Endothelial cell of umbilical vein (primary cell): ENCODE measurements around the gene LITAF. TPM values are rescaled to one million over a fixed set of nuclear protein-coding genes. Genes with fewer than 3 reads are reported as not detected.
"Not testable (repeated sequence)": the region's sequence is repeated elsewhere in the genome, so short reads cannot be mapped to it uniquely, and the experiment has no call there.

Source experiments
- BruUV-seq: library from RNA; stranded (reverse); fragments of 400-500 nt; replicated peaks from 2 replicates; lab custom pipeline; 2021; lab: Mats Ljungman, UMichigan
- CTCF ChIA-PET: fragments of 300-600, 350-600 bp; sonication (Branson Sonifier 250); formaldehyde crosslinking; loops from one replicate; lab custom pipeline; 2021; ENCODE audit warnings: antibody characterized with exemption, inconsistent platforms; lab: Charles Lee
- POLR2A ChIA-PET: fragments of 300-600, 350-600 bp; sonication (Branson Sonifier 250); formaldehyde crosslinking; loops from one replicate; lab custom pipeline; 2021; ENCODE audit warnings: antibody characterized with exemption, inconsistent platforms; lab: Charles Lee
- DNase-seq: peaks from one replicate; pipeline ENCODE4 v3.0.0-alpha.2; 2011; ENCODE audit warnings: low read depth, low spot score
- FAIRE-seq: peaks from 2 replicates; lab custom pipeline; 2011; peaks lifted over from hg19 to GRCh38; lab: Jason Lieb, UNC
- H2AFZ ChIP-seq: 2 replicates; pipeline ENCODE4 v1.6.0; 2012; ENCODE audit warnings: low read depth, low read length, control low read depth, inconsistent platforms
- H3K27ac ChIP-seq: 2 replicates; pipeline ENCODE4 v1.5.1; 2011; ENCODE audit warnings: low read depth, mild to moderate bottlenecking, control low read depth, low read length, moderate library complexity; ENCODE audit not compliant: insufficient read depth
- H3K27me3 ChIP-seq, 2 experiments: 2 replicates each; pipeline versions ENCODE4 v1.6.0 to v1.6.1; 2011; ENCODE audit warnings: low read length in 2 of 2, mixed read lengths in 1 of 2; ENCODE audit not compliant: control insufficient read depth in 2 of 2, insufficient read depth in 2 of 2
- H3K36me3 ChIP-seq, 2 experiments: 2 replicates in 1 of 2; 3 replicates in 1 of 2; pipeline ENCODE4 v1.5.1; 2011; ENCODE audit warnings: low read length in 2 of 2, mild to moderate bottlenecking in 1 of 2, moderate library complexity in 1 of 2; ENCODE audit not compliant: control insufficient read depth in 2 of 2, insufficient read depth in 2 of 2; ENCODE audit errors: extremely low read depth in 1 of 2
- H3K4me1 ChIP-seq: 3 replicates; pipeline ENCODE4 v1.5.1; 2011; ENCODE audit warnings: mild to moderate bottlenecking, low read length; ENCODE audit not compliant: control insufficient read depth, insufficient read depth; ENCODE audit errors: extremely low read depth
- H3K4me2 ChIP-seq: 2 replicates; pipeline ENCODE4 v1.6.1; 2011; ENCODE audit warnings: low read length, control low read depth, mixed read lengths; ENCODE audit not compliant: insufficient read depth
- H3K4me3 ChIP-seq, 3 experiments: fragments of 200-600 bp in 1 of 3; sonication (generic), shearing (Covaris generic) in 1 of 3; replicated peaks in 1 of 3; 2 replicates each; pipeline ENCODE4 v1.5.1; 2011 to 2016; ENCODE audit warnings: control low read depth in 3 of 3, low read length in 3 of 3, mild to moderate bottlenecking in 2 of 3, inconsistent platforms in 1 of 3, low read depth in 1 of 3, moderate library complexity in 1 of 3; ENCODE audit not compliant: insufficient read depth in 1 of 3
- H3K79me2 ChIP-seq: 2 replicates; pipeline ENCODE4 v1.6.0; 2012; ENCODE audit warnings: low read length, inconsistent platforms; ENCODE audit not compliant: control insufficient read depth, insufficient read depth
- H3K9ac ChIP-seq: replicated peaks from 2 replicates; pipeline ENCODE3; 2011; ENCODE audit warnings: low read length, control low read depth; ENCODE audit not compliant: insufficient read depth; ENCODE audit errors: extremely low read depth
- H3K9me1 ChIP-seq: replicated peaks from 3 replicates; pipeline ENCODE4 v1.6.0; 2011; ENCODE audit warnings: mild to moderate bottlenecking, low read length; ENCODE audit not compliant: control insufficient read depth, insufficient read depth; ENCODE audit errors: extremely low read depth
- H3K9me3 ChIP-seq: replicated peaks from 2 replicates; pipeline ENCODE4 v1.5.1; 2012; ENCODE audit warnings: low read length, inconsistent platforms; ENCODE audit not compliant: control insufficient read depth, insufficient read depth
- H4K20me1 ChIP-seq: replicated peaks from 2 replicates; pipeline ENCODE3; 2011; ENCODE audit warnings: mild to moderate bottlenecking, low read length; ENCODE audit not compliant: control insufficient read depth, insufficient read depth; ENCODE audit errors: extremely low read depth
- CTCF ChIP-seq, 2 donors: IDR thresholded peaks; 1 replicate in 1 of 2; 2 replicates in 1 of 2; pipeline ENCODE4 v1.5.1; 2011; ENCODE audit warnings: low read length in 2 of 2, mild to moderate bottlenecking in 2 of 2, moderate library complexity in 2 of 2, control low read depth in 1 of 2, inconsistent platforms in 1 of 2, low read depth in 1 of 2; ENCODE audit not compliant: insufficient read depth in 1 of 2; ENCODE audit errors: extremely low read depth in 1 of 2
- FOS ChIP-seq: IDR thresholded peaks from 2 replicates; pipeline ENCODE4 v1.6.1; 2011; ENCODE audit warnings: mild to moderate bottlenecking, low read length, moderate library complexity, borderline replicate concordance; ENCODE audit not compliant: insufficient read depth
- dilution Hi-C: fragments of 300-500 bp; cut with MboI; formaldehyde crosslinking; loops from one replicate; pipeline ENCODE4 v1.15.0; 2019; ENCODE audit warnings: low sequenced_read_pairs; ENCODE audit not compliant: extremely low pct_ligation_motif_present
- intact Hi-C: fragments of 100-400 bp; cut with micrococcal nuclease; formaldehyde crosslinking; loops from one replicate; pipeline ENCODE4 v1.10.0; 2022
- polyA plus RNA-seq, 4 experiments: library from polyadenylated mRNA; depleted of rRNA in 3 of 4; stranded (reverse) in 3 of 4; unstranded in 1 of 4; fragments of >200 nt; gene quantifications; 2 replicates each; pipeline versions ENCODE4 v1.2.1 to v1.2.3, GENCODE V29; 2011 to 2012; ENCODE audit warnings: missing spikeins in 1 of 4
- total RNA-seq: library from RNA; stranded (reverse); gene quantifications from 2 replicates; pipeline ENCODE4 v1.2.3, GENCODE V29; 2021

The LITAF gene
- total and polyA plus RNA-seq, 2 donors (not counting 3 experiments of a cell fraction or from before 2014, with no cell fraction given), result 15.2 to 27.2 TPM

GRCh38 chr16:11514283-11514682, 72.4 kb downstream of the LITAF start:
- ChIA-PET POLR2A (no interaction called here), CTCF (interaction anchor here (0.9 to 5.6 kb wide), 2 partner anchors 9 to 18 kb away, joined by 3 to 31 read pairs; no protein-coding TSS in a partner anchor)
- Histone ChIP-seq H4K20me1 (no peaks in the 10 kb centered on the region), H3K27me3 (no peaks in the 10 kb centered on the region), H3K9me3 (no peaks in the 10 kb centered on the region), H3K9ac (no peak overlapping the region), H3K4me1 (no peaks in the 10 kb centered on the region), H3K4me3 (no peak overlapping the region), H3K27ac (no peak overlapping the region), H3K79me2 (no peaks in the 10 kb centered on the region), H2AFZ (no peak overlapping the region), H3K36me3 (no peaks in the 10 kb centered on the region), H3K9me1 (no peaks in the 10 kb centered on the region), H3K4me2 (no peak overlapping the region)
- intact Hi-C loops (no loop called here), dilution Hi-C loops (no loop called here)
- TF ChIP-seq FOS (no peak), CTCF (IDR thresholded peaks at IDR 0.05; ENCODE audit: extremely low read depth in 1 of 2, insufficient read depth in 1 of 2, low read depth in 1 of 2, low read length in 2 of 2) (no peak)
- DNase-seq (no peak), FAIRE-seq (no peak)
- BruUV-seq, result no TSS peak

- intact Hi-C loops, H2AFZ ChIP-seq, H3K9me3 ChIP-seq, H3K79me2 ChIP-seq, H3K27ac ChIP-seq, CTCF ChIA-PET, H3K4me2 ChIP-seq, BruUV-seq, dilution Hi-C loops, DNase-seq, H3K4me3 ChIP-seq, H3K9ac ChIP-seq, POLR2A ChIA-PET, H3K36me3 ChIP-seq, H4K20me1 ChIP-seq, H3K4me1 ChIP-seq, FAIRE-seq, H3K9me1 ChIP-seq, H3K27me3 ChIP-seq: not testable (repeated sequence)
Measured at GRCh38 chr16:11513366-11513765, 73.4 kb downstream of the LITAF start.
